HG03521 (cell line): ENCODE data around the gene OSGIN1.
A peak's percentile ranks its signal among the peaks of the same experiment; 100 is the strongest.

Source experiments
- ATAC-seq: cut with Tn5 transposase; IDR thresholded peaks from one replicate; pipeline ENCODE4 v1.9.1; 2021; ENCODE audit warnings: mild to moderate bottlenecking, moderate library complexity; ENCODE audit not compliant: unreplicated experiment

OSGIN1 gene

DNA sequence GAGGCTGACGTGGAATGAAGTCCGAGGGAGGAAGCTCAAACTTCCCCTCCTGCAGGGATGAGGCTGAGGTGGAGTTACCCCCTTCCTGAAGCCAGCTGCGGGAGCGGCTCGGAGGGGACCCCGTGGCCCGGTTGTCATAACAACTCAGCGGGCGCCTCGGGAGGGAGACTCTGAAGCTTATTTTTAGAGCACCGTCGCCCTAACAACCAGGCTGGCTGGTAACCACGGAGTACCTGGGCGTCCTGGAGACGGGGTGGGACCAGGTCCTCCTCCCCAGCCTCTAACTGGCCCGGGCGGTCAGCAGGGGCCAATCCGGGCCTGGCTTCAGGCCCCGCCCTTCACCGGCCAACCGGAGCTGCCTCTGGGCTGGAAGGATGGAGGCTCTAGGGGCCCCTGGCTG lies 42.7 kb downstream of the OSGIN1 start:
- no peak for ATAC-seq

DNA sequence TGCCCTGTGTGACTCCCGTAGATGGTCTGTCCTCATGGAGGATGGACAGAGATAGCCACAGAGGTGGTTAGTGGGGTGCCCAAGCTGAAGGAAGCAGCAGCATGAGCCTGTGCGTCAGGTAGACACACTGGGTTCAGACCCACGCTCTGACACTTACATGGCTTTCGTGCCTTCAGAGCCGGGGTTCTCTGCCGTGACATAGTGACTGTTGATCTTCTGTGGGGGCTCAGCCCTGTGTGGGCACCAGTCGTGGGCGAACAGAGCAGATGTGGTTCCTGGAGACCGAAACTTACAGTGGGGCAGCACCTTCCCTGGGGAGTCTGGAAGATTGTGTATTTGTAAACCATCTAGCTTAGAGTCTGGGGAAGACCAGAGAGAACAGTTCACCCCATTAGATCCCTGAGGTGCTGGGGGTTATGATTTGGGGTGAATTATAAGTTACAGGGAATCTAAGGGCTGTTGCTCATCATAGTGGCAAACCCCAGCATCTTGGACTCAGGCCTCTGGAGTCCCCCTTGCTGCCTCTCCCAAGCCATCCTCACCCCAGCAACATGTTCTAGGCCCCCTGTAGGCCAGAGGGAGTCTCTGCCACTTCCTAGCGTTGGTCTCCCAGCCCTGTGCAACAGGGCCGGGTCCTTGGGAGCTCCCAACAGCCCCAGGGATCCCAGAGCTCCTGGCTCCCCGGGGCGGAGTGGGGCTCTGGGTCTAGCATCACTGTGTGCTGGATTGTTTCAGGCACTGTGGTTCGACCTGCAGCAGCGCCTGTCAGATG lies 43.6 kb downstream of the OSGIN1 start:
- no peak for ATAC-seq

DNA sequence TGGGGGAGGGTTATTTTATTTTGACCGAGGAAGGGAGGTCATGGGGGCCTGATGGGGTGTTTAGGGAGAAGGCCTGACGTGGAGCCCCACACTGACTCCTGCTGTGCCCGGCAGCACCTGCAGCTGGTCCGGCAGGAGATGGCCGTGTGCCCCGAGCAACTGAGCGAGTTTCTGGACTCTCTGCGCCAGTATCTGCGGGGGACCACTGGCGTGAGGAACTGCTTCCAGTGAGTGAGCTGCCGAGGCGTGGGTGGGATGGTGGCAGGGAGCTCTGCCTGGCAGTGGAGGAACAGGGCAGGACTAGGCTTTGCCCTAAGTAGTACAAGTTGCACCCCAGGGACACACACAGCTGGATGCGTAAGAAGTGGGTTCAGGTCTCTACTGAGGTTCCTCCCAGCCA lies 45.1 kb downstream of the OSGIN1 start:
- no peak for ATAC-seq

DNA sequence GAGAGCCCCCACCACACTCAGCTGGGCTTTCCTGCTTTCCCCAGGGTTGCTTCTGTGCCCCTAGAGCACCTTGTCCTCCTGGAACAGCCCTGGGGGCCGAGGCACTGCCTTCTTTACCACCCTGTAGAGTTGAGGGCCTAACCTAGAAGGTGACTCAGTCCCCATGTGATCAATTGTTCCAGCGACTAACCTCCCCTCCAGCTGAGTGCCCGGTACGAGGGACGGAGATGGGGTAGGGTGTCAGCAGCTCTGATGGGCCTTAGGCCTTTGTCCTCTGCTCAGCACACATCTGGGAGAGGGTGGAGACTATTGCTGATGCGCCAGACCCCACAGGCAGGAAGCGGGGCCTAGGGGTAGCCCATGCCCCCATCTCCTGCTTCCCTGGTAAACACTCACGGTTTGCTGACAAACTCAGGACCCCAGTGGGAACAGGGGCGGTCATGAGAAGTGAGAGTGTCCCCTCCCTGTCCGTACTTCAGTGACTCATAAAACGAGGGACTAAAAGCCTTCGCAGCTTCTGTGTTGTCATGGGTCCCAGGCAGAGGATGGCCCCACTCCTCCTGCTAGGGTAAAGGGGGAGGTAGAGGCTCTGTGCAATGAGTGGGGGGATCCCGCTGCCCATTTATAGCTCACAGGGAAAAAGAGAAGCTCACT lies 48.1 kb downstream of the OSGIN1 start:
- no peak for ATAC-seq

DNA sequence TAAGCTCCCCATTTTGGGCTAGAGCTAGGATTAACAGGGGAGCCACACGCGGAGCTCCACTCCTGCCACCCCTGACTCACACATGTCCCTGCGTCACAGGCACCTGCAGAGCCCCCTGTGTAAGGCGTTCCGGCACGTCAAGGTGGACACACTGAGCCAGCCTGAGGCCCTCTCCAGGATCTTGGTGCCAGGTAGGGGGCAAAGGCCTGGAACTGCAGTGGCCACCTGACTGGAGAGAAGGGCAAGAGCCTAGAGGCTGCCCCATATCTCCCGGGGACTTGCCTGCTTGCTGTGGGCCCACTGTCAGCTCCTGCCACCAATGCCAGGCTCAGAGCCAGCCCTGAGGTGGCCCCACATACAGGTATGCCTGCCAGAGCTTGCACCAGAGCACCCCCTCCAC lies 48.7 kb downstream of the OSGIN1 start:
- no peak for ATAC-seq

DNA sequence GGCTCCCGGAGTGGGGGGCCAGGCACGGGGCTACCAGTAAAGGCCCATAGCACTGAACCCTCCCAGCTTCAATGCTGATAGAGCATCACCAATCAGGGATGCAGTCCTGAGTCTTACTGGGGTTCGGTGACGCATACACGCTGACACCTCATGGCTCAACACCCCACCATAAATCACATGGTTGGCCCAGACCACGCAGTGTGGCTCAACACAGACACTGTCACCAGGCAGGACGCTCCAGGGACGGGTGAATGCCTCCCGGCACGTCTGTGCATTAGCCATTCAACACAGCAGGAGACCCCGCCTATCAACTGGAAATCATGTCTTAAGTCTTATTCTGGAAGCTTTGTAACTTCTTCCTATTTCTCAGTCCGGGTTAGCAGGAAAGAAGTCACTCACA lies 50.0 kb downstream of the OSGIN1 start:
- no peak for ATAC-seq

DNA sequence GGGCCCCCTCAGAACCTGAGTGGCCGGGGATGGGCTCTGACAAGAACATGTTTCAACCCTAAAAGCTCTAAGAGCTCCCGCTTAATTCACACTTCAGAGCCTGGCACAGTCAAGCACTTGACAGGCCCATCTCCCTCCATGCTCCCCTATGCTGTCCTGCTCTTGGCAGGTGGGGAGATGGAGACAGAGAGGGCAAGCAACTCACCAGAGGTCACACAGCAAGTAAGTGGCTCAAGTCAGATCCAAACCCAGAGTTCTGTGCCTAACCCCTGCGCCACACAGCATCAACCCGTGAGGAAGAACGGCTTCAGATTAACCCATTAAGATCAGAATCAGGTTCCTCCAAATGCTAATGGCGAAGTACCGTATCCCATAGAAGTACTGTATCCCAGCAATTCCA lies 51.4 kb downstream of the OSGIN1 start:
- no peak for ATAC-seq

DNA sequence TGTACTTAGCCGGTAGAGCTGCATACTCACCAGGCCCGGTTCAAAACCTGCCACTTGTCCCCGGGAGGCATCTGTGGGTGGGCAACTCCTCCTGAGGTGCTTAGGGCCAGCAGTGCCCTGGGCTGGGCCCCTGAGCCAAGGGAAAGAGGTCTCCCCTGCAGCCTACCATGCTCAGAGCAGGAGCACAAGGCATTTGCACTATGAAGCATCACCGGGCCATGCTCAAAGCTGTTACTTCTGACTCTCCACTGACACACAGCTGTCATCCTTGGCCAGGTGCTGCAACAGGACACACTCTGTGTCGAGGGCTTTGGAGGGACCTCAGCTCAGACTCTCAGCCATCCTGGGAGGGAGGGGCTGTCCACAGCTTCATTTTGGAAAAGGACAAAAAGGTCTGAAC lies 52.4 kb downstream of the OSGIN1 start:
- ATAC-seq: no peak

DNA sequence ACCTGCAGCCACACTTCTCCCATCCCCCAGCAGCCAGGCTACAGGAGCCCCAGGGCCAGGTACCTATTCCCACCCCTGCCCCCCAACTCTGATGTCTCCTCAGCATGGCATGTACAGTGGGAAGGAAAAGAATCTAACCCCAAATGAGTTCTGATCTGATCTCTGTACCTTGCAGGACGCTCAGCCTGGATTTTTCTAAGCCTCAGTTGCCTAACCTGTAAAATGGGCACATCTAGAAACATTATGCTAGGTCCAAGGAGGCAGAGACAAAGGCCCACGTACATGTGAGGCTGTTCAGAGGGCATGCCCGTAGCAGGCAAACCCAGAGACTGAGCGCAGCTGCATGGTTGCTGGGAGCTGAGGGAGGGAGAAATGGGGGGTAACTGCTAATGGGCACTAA lies 54.5 kb downstream of the OSGIN1 start:
- no peak for ATAC-seq

DNA sequence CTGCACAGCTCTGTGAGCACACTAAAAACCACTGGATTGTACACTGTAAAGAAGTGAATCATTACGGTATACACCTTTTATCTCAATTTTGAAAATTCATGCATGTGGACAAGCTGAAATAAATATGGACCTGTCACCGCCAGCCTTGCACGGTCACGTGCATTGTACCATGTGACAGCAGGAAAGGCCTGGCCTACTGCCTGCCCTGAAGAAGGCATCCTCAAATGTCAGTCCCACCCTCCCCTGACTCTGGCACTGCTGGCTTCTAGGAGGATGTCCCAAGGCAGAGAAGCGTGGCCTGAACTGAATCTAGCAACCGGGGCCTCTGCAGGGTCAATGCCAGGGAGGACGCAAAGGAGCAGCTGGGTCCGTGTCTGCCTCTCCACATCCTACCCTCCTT lies 54.9 kb downstream of the OSGIN1 start:
- ATAC-seq: no peak

DNA sequence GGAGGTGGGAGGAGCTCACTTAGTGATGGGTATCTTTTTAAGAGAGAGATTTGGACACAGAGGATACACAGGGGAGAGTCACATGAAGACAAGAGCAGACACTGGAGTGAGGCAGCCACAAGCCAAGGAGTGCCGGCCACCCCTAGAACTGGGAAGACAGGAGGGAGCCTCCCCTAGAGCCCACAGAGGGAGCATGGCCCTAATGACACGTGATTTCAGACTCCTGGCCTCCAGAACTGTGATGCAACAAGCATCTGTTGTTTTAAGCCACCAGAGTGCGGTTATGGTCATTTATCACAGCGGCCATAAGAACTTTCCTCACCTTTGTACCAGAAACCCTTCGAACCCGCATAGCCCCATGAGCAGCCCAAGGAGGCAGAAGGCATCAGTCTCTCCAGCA lies 56.2 kb downstream of the OSGIN1 start:
- no peak for ATAC-seq

DNA sequence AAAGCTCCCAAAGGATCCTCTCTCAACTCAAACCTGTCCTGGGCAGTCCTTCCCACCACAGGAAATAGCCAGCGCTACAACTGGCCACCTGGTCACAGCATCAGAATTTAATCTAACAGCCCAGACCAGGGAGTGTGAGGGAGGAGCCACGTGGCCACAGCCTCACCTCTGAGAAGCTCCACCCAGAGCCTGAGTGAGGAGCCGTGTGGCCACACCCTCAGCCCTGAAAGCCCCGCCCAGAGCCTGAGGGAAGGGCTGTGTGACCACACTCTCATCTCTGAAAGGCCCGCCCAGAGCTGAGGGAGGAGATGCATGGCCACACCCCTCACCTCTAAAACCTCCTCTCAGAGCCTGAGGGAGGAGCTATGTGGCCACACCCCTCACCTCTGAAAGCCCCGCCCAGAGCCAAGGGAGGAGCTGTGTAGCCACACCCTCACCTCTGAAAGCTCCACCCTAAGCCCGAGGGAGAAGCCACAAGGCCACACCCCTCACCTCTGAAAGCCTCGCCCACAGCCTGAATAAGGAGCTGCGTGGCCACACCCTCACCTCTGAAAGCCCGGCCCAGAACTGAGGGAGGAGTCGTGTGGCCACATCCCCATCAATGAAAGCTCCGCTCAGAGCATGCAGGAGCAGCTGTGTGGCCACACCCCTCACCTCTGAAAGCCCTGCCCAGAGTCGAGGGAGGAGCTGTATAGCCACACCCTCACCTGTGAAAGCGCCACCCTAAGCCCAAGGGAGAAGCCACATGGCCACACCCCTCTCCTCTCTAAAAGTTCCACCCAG lies 60.9 kb downstream of the OSGIN1 start:
- ATAC-seq: peak; percentile 69

DNA sequence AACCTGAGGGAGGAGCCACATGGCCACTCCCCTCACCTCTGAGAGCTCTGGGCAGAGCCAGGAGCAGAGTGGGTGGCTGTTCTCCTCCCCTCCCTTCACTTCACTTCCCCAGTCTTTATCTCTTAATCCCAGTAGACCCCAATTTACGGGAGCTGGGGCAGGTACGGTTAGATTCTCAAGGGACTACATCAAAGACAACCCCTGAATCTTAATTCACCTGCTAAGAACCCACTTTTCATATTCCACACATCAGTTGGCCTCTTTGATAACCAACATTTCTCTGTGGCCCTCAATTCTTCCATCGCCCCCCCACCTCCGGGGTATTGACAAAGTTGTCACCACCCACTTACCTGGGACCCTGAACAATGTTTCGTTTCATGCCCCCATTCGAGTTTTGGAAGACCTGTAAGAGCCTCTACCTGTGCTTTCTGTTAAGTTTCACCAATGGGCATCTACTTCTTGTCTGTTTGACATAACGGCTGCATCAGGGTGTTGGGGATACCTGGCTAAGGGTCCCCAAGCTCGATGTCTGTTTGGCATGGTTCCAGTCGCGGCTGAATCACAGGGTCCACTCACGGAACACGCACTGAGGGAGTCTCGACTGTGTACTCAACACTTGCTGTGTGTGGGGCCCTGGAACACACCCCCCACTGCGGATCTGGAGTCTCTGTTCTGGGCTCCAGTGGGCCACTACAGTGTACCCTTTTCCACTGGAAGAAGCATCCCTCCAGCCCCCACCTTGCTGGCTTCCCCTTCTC lies 61.7 kb downstream of the OSGIN1 start:
- no peak for ATAC-seq

DNA sequence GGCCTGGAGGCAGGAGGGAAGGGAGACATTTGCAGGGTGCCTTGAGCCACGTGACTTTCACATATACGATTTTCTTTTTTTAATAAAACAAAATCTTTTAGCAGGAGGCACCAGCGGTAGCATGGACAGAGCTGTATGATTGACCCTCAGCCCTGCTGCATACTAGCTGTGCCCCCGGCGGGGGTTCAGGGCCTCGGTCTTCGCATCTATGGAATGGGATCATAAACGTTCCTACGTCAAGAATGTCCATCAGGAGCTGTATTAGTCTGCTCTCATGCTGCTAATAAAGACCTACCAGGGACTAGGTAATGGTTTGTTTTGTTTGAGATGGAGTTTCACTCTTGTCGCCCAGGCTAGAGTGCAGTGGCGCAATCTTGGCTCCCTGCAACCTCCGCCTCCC lies 62.4 kb downstream of the OSGIN1 start:
- no peak for ATAC-seq
